NCI-H446 (cell line): ENCODE measurements around the gene FGFRL1.

Source experiments
- DNase-seq, 2 experiments: peaks; one replicate each; lab custom pipeline; 2025; lab: John Stamatoyannopoulos, UW

The FGFRL1 gene

GRCh38 chr4:992297-993110 lies 18.9 kb upstream of the FGFRL1 start:
- DNase-seq, result no peak

DNA sequence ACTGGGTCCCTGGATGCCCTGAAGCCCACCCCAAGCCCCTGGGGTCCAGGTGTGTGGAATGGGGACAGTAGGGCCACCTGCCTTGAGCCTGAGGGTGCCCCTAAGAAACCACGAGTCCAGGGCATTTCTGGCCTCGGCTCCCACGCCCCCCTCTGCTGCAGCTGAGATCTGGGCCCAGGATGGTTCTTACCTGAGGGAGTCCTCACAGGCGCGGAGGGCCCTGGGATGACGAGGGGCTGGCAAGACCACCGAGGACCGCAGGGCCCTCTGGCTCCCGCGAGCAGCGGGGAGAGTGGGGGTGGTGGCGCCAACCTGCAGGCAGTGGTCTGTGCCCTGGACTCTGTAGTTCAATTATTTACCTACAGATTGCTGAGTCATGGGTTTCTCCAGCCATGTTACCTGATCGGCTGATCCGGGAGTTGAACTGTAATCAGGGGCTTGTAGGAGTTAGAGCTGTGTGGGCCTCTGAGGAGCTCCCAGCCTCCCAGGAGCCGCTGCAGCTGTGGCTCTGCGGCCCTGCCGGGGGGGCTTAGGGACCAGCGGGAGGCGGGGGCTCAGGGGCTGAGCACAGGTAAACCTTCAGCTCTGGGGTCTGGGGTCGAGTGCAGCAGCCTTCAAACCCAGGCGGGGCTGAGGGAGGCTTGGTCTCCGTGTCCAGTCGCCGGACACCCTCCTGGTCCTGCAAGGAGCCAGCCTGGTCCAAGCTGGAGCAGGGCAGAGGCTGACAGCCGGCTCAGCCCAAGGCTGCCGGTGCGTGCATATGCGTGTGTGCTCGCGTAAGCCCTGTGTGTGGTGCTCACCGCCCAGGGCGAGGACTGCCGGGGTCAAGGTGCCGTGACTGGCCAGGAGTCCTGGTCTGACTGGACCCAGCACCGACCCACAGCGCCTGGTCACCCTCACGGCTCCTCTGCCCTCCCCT lies 18.1 kb upstream of the FGFRL1 start, which contains the start of gene SLC26A1:
TSS of gene SLC26A1 (minus strand) at position 294 of the 919 bp plus-strand sequence. CDS start 1,701 bp downstream, outside the sequence.
- DNase-seq, result no peak

GRCh38 chr4:995311-996026 lies 16.0 kb upstream of the FGFRL1 start:
- DNase-seq, result no peak

GRCh38 chr4:996030-996996 lies 15.1 kb upstream of the FGFRL1 start:
- no peak for DNase-seq

GRCh38 chr4:996997-997374 lies 14.4 kb upstream of the FGFRL1 start:
- DNase-seq, result no peak

DNA sequence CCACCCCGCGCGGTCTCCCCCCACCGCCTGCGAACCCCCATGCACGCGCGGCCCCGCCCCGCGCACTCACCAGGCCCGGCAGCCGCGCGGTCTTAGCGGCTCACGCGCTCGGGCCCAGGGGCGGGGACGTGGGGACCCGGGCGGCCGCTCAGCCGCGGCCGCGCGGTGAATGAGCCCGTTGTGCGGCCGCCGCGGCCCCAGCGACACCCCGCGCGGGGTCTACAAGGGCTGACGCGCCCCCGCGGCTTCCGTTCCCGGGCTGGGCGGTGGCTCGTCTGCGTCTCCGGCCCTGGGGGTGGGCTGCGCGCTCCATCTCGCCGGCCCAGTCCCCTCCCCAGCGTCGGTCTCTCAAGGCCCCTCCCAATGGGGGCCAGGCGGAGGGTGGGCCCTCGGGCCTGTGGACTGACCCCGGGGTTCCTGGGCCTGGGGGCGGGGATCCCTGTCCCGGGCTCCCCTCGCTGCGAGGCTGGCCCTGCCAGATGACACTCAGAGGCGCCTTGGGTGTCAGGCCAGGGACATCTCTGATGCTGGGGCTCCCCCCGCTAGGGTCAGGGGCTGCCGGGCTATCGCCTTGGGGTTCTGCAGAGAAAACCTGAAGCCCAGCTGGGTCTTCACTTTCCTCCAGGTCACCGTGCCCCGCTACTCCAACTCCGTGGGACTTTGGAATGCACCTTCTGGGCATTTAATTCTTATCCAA lies 13.9 kb upstream of the FGFRL1 start:
- DNase-seq, result no peak

- no peak for DNase-seq
Measured at GRCh38 chr4:998096-998691, 13.2 kb upstream of the FGFRL1 start.

- peak in 1 of 2 experiments; percentile 18 for DNase-seq
Measured at GRCh38 chr4:999240-999863, 12.1 kb upstream of the FGFRL1 start.

GRCh38 chr4:999882-1000425 lies 11.5 kb upstream of the FGFRL1 start:
- DNase-seq, result no peak

- no peak for DNase-seq
Measured at GRCh38 chr4:1000686-1001260, 10.7 kb upstream of the FGFRL1 start.

- DNase-seq, result no peak
Measured at GRCh38 chr4:1001561-1002130, 9.8 kb upstream of the FGFRL1 start.

DNA sequence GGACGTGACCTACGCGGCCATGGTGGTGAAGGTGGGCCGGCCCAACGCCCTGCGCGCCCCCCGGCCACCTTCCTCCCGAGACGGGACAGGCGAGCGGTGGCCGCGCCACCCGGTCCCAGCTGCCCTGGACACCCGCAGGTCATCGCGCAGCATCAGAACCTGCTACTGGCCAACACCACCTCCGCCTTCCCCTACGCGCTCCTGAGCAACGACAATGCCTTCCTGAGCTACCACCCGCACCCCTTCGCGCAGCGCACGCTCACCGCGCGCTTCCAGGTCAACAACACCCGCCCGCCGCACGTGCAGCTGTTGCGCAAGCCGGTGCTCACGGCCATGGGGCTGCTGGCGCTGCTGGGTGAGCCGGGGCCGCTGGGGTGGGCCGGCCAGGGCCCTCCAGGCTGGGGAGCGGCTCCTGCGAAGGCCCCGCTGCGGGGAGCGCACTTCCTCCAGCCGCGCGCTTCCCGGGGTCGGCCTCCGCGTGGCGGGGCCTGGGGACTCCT lies 9.2 kb upstream of the FGFRL1 start:
- DNase-seq, result no peak

- DNase-seq, result no peak
Measured at GRCh38 chr4:1002631-1003251, 8.7 kb upstream of the FGFRL1 start.

DNA sequence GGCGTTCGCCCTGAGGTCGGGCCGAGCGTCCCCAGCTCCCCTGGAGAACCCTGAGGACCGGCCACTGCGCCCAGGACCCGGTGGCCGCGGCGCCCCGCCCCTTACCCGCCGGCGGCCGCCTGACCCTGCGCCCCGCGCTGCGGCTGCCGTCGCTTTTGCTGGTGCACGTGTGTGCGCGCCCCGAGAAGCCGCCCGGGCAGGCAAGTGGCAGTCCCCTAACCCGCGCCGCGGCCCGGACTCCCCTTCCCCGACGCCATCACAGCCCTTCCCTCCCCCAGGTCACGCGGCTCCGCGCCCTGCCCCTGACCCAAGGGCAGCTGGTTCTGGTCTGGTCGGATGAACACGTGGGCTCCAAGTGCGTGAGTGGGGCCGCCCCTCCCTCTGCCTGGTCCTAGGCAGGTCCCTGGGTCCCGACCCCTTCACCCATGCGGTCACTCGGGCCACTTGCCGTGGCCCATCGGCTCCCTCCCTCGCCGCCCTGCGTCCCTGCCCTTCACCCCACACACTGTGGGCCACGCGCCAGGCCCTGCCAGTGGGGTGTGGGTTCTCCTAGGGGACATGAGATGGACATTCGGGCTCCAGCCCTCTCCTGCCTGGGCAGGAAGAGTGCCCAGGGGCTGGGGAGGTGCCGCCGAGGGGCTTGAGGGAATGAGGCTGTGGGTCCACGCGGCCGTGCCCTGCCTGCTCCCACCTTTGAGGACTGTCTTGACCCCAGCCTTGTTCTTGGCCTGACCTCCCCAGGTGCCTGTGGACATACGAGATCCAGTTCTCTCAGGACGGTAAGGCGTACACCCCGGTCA lies 8.0 kb upstream of the FGFRL1 start:
- DNase-seq, result no peak

- DNase-seq, result no peak
Measured at GRCh38 chr4:1004071-1004418, 7.4 kb upstream of the FGFRL1 start.

DNA sequence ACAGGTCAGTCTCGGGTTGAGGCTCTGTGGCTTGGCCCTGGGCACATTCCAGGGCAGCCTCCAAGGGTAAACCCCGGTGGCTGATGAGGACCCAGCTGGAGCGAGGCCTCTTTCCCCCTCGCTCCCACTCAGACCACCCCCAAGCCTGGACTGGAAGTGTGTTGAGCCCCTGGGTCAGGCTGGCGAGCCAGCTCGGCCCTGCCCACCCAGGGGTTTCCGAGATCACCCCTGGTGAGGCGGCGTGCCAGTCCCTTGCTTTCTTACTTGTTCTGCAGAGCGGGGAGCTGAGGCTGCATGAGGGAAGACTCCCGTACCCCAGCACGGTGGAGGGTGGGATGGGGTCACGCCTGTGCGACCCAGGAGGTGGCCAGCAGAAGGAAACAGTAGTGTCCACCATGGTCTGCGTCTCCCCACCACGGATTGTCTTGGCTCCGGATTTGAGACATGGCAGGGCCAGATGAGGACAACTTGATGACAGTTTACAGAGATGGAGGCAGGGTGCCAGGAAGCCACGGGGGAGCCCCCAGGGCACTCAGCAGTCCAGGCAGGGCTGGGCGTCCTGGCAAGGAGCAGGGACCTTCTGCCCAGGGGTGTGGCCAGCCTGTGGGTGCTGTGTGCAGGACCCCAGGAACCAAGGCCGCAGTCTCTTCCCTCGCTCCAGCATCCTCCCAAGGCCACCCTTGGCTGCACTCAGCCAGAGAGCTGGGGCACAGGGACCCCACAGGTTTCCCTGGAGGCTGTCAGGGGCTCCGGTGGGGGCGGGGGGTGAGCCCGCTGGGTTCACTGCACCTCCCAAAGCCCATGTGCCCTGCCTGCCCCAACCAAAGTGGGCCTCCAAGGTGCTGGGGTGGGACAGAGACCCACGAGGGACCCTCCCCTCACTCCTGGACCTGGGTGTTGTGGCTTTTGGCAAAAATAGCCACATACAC lies 6.6 kb upstream of the FGFRL1 start:
- DNase-seq, result peak in 1 of 2 experiments; percentile 5
